HepG2 (cell line): ENCODE results near the gene SIX3. TPM values are rescaled to one million over a fixed set of nuclear protein-coding genes. Genes with fewer than 3 reads are reported as not detected.
A peak's percentile ranks its signal among the peaks of the same experiment; 100 is the strongest.

Experiments
- BCL6 ChIP-seq: IDR thresholded peaks from 2 replicates; pipeline ENCODE4 v1.6.1; 2016; ENCODE audit warnings: missing genetic modification reagents, missing compliant biosample characterization
- HNF4G ChIP-seq, 2 experiments: sonication (generic) in 1 of 2; formaldehyde crosslinking in 1 of 2; IDR thresholded peaks; 2 replicates each; pipeline versions ENCODE4 v1.4.0 to v1.6.1; 2011 to 2020; ENCODE audit warnings: borderline replicate concordance in 2 of 2, low read depth in 2 of 2, mild to moderate bottlenecking in 2 of 2, low read length in 1 of 2, missing genetic modification reagents in 1 of 2, moderate library complexity in 1 of 2
- KLF9 ChIP-seq: IDR thresholded peaks from 2 replicates; pipeline ENCODE4 v1.6.1; 2016; ENCODE audit warnings: low read depth
- LBX2 ChIP-seq: sonication (generic); formaldehyde crosslinking; IDR thresholded peaks from 2 replicates; pipeline ENCODE4 v1.5.0; 2020; ENCODE audit warnings: missing genetic modification reagents, mild to moderate bottlenecking, borderline replicate concordance
- LCORL ChIP-seq, 2 experiments: fragments of 450-650 bp in 1 of 2; sonication (generic) in 1 of 2; formaldehyde crosslinking in 1 of 2; IDR thresholded peaks; 2 replicates each; pipeline versions ENCODE4 v1.5.0 to v1.6.1; 2017 to 2020; ENCODE audit warnings: antibody characterized with exemption in 1 of 2, missing genetic modification reagents in 1 of 2
- MTERF4 ChIP-seq: sonication (generic); formaldehyde crosslinking; IDR thresholded peaks from 2 replicates; pipeline ENCODE4 v1.8.0; 2023; ENCODE audit warnings: mild to moderate bottlenecking, missing genetic modification reagents
- NFKB2 ChIP-seq: sonication (generic); formaldehyde crosslinking; IDR thresholded peaks from 2 replicates; pipeline ENCODE4 v1.4.0; 2020; ENCODE audit warnings: missing genetic modification reagents, borderline replicate concordance
- PATZ1 ChIP-seq: sonication (generic); formaldehyde crosslinking; IDR thresholded peaks from 2 replicates; pipeline ENCODE4 v1.4.0; 2020; ENCODE audit warnings: missing genetic modification reagents
- RFX1 ChIP-seq: fragments of 450-650 bp; IDR thresholded peaks from 2 replicates; pipeline ENCODE4 v1.6.1; 2017
- SIX1 ChIP-seq: sonication (generic); formaldehyde crosslinking; IDR thresholded peaks from 2 replicates; pipeline ENCODE4 v1.4.0; 2020; ENCODE audit warnings: missing genetic modification reagents, borderline replicate concordance
- SP2 ChIP-seq: sonication (generic); formaldehyde crosslinking; IDR thresholded peaks from 2 replicates; pipeline ENCODE4 v1.5.1; 2020; ENCODE audit warnings: mild to moderate bottlenecking, missing genetic modification reagents
- SYNCRIP ChIP-seq: fragments of 200-400 bp; formaldehyde crosslinking; IDR thresholded peaks from 2 replicates; pipeline ENCODE4 v1.6.1; 2018; ENCODE audit warnings: mild to moderate bottlenecking, low read depth, low read length; ENCODE audit not compliant: insufficient read depth
- TBX2 ChIP-seq: sonication (generic); formaldehyde crosslinking; IDR thresholded peaks from 2 replicates; pipeline ENCODE4 v1.5.0; 2020; ENCODE audit warnings: missing genetic modification reagents, mild to moderate bottlenecking, borderline replicate concordance
- TFDP2 ChIP-seq: sonication (generic); formaldehyde crosslinking; IDR thresholded peaks from 2 replicates; pipeline ENCODE4 v1.4.0; 2020; ENCODE audit warnings: missing genetic modification reagents
- ZNF512 ChIP-seq: sonication (generic); formaldehyde crosslinking; IDR thresholded peaks from 2 replicates; pipeline ENCODE4 v1.4.0; 2020; ENCODE audit warnings: mild to moderate bottlenecking, missing genetic modification reagents
- ZNF564 ChIP-seq: sonication (generic); formaldehyde crosslinking; IDR thresholded peaks from 2 replicates; pipeline ENCODE4 v1.8.1; 2023; ENCODE audit warnings: mild to moderate bottlenecking, missing genetic modification reagents
- ZNF598 ChIP-seq: sonication (generic); formaldehyde crosslinking; IDR thresholded peaks from 2 replicates; pipeline ENCODE4 v1.5.1; 2020; ENCODE audit warnings: mild to moderate bottlenecking, missing genetic modification reagents, borderline replicate concordance
- ZNF704 ChIP-seq: sonication (generic); formaldehyde crosslinking; IDR thresholded peaks from 2 replicates; pipeline ENCODE4 v1.8.1; 2023; ENCODE audit warnings: mild to moderate bottlenecking, inconsistent platforms, moderate library complexity, missing genetic modification reagents, borderline replicate concordance
- ZNF709 ChIP-seq: sonication (generic); formaldehyde crosslinking; IDR thresholded peaks from 2 replicates; pipeline ENCODE4 v1.5.0; 2020; ENCODE audit warnings: mild to moderate bottlenecking, missing genetic modification reagents
- ZNF883 ChIP-seq: sonication (generic); formaldehyde crosslinking; IDR thresholded peaks from 2 replicates; pipeline ENCODE4 v1.5.1; 2020; ENCODE audit warnings: mild to moderate bottlenecking, missing genetic modification reagents; ENCODE audit errors: not compliant biosample characterization
- polyA plus RNA-seq, 8 experiments: library from polyadenylated mRNA; depleted of rRNA in 3 of 8; stranded (reverse) in 7 of 8; unstranded in 1 of 8; fragments of >200 nt; fragmentation: Illumina TruSeq in 4 of 8; extraction: Trizol in 4 of 8; gene quantifications; 2 replicates each; pipeline versions ENCODE4 v1.2.1 to v1.2.3, GENCODE V29; 2011 to 2016; ENCODE audit warnings: low read depth in 4 of 8, missing spikeins in 1 of 8, mixed read lengths in 1 of 8; ENCODE audit not compliant: insufficient read depth in 1 of 8
- total RNA-seq, 5 experiments: library from RNA; depleted of rRNA; stranded (reverse); fragments of >200 nt; fragmentation: Illumina TruSeq; extraction: Trizol; gene quantifications; 2 replicates each; pipeline ENCODE4 v1.2.3, GENCODE V29; 2016; ENCODE audit warnings: low read depth in 1 of 5

The SIX3 gene
- total and polyA plus RNA-seq, 2 of the 13 experiments (the other 11 are each of a cell fraction or from before 2014, with no cell fraction given): not detected

- TF ChIP-seq SYNCRIP (no peak), PATZ1 (0 out of 2 replicates have a peak, but pooled peaks have one; percentile 16), LCORL (IDR thresholded peaks at IDR 0.05) (no peak), LCORL (CRISPR knock-in tag; IDR thresholded peaks at IDR 0.05) (0 out of 2 replicates have a peak, but pooled peaks have one; percentile 43), ZNF512 (no peak), NFKB2 (CRISPR knock-in tag) (0 out of 2 replicates have a peak, but pooled peaks have one; percentile 20), ZNF704 (CRISPR knock-in tag) (peak; percentile 83; the same call in 1 of the 2 replicates), KLF9 (CRISPR knock-in tag) (no peak), HNF4G (IDR thresholded peaks at IDR 0.05; ENCODE audit: borderline replicate concordance, low read depth, low read length) (no peak), HNF4G (CRISPR knock-in tag; IDR thresholded peaks at IDR 0.05; ENCODE audit: borderline replicate concordance, low read depth) (0 out of 2 replicates have a peak, but pooled peaks have one; percentile 55), ZNF709 (CRISPR knock-in tag) (peak; percentile 83), SP2 (CRISPR knock-in tag) (no peak), ZNF598 (CRISPR knock-in tag) (no peak), TBX2 (CRISPR knock-in tag) (peak; percentile 33; the same call in 1 of the 2 replicates), ZNF564 (CRISPR knock-in tag) (0 out of 2 replicates have a peak, but pooled peaks have one; percentile 24), TFDP2 (CRISPR knock-in tag) (peak; percentile 54), BCL6 (CRISPR knock-in tag) (0 out of 2 replicates have a peak, but pooled peaks have one; percentile 11), SIX1 (CRISPR knock-in tag) (no peak), RFX1 (no peak), ZNF883 (CRISPR knock-in tag) (peak; percentile 27), MTERF4 (peak; percentile 91), LBX2 (peak; percentile 53; the same call in 1 of the 2 replicates)
Observed at GRCh38 chr2:44938287-44939105, 3.0 kb upstream of the SIX3 start (continued).
